ENCODE data around the gene LSM7.
"Not testable (repeated sequence)": the region's sequence is repeated elsewhere in the genome, so short reads cannot be mapped to it uniquely, and the experiment has no call there.

LSM7 gene

GRCh38 chr19:2282062-2282861 lies 46.1 kb downstream of the LSM7 start, which contains the start of gene PEAK3:
Gene PEAK3, minus strand, starts transcription at chr19:2282175. Its CDS starts 1,244 bp downstream, at chr19:2280931.
- no peak for DNase-seq (ENCODE audit: extremely low read depth in 1 of 2, low read depth in 1 of 2)

GRCh38 chr19:2281265-2282061 lies 46.9 kb downstream of the LSM7 start:
- not testable (repeated sequence) for DNase-seq (ENCODE audit: extremely low read depth in 1 of 2, low read depth in 1 of 2)

GRCh38 chr19:2280633-2281264 lies 47.6 kb downstream of the LSM7 start:
- no peak for DNase-seq (ENCODE audit: extremely low read depth in 1 of 2, low read depth in 1 of 2)

GRCh38 chr19:2278459-2279158 lies 49.8 kb downstream of the LSM7 start:
- no peak for DNase-seq (ENCODE audit: extremely low read depth in 1 of 2, low read depth in 1 of 2)

- no peak for DNase-seq (ENCODE audit: extremely low read depth in 1 of 2, low read depth in 1 of 2)
These were observed 51.2 kb downstream of the LSM7 start for GRCh38 chr19:2277138-2277537.

GRCh38 chr19:2276429-2276986 lies 51.9 kb downstream of the LSM7 start:
- no peak for DNase-seq (ENCODE audit: extremely low read depth in 1 of 2, low read depth in 1 of 2)

GRCh38 chr19:2275588-2276428 lies 52.6 kb downstream of the LSM7 start:
- no peak for DNase-seq (ENCODE audit: extremely low read depth in 1 of 2, low read depth in 1 of 2)

GRCh38 chr19:2274931-2275535 lies 53.4 kb downstream of the LSM7 start:
- no peak for DNase-seq (ENCODE audit: extremely low read depth in 1 of 2, low read depth in 1 of 2)

GRCh38 chr19:2274185-2274711 lies 54.1 kb downstream of the LSM7 start:
- no peak for DNase-seq (ENCODE audit: extremely low read depth in 1 of 2, low read depth in 1 of 2)

- DNase-seq (ENCODE audit: extremely low read depth in 1 of 2, low read depth in 1 of 2): peak; percentile 72 to 80
These were observed 54.8 kb downstream of the LSM7 start for GRCh38 chr19:2273356-2274184.
